HG03439 (cell line): ENCODE measurements around the gene FER.
"Not testable (repeated sequence)": the region's sequence is repeated elsewhere in the genome, so short reads cannot be mapped to it uniquely, and the experiment has no call there.

Experiments
- ATAC-seq: cut with Tn5 transposase; IDR thresholded peaks from one replicate; pipeline ENCODE4 v1.9.1; 2021; ENCODE audit warnings: mild to moderate bottlenecking, moderate library complexity; ENCODE audit not compliant: unreplicated experiment

The FER gene

GRCh38 chr5:108946008-108946407, 198.3 kb downstream of the FER start:
- ATAC-seq = no peak

GRCh38 chr5:108947164-108947563, 199.5 kb downstream of the FER start:
- ATAC-seq = no peak

- no peak for ATAC-seq
Measured at GRCh38 chr5:108950276-108950675, 202.6 kb downstream of the FER start.

- no peak for ATAC-seq
Measured at GRCh38 chr5:108953940-108954339, 206.2 kb downstream of the FER start.

- no peak for ATAC-seq
Measured at GRCh38 chr5:108957333-108957732, 209.6 kb downstream of the FER start.

GRCh38 chr5:108966910-108967309, 219.2 kb downstream of the FER start:
- no peak for ATAC-seq

GRCh38 chr5:108974594-108974993, 226.9 kb downstream of the FER start:
- ATAC-seq = no peak

GRCh38 chr5:108975697-108976096, 228.0 kb downstream of the FER start:
- ATAC-seq = no peak

- no peak for ATAC-seq
Measured at GRCh38 chr5:108983461-108984092, 235.9 kb downstream of the FER start.

GRCh38 chr5:108989761-108990392, 242.2 kb downstream of the FER start:
- no peak for ATAC-seq

- not testable (repeated sequence) for ATAC-seq
Measured at GRCh38 chr5:108992396-108993085, 244.8 kb downstream of the FER start.

- ATAC-seq = not testable (repeated sequence)
Measured at GRCh38 chr5:108993440-108993839, 245.7 kb downstream of the FER start.

GRCh38 chr5:108997720-108998119, 250.0 kb downstream of the FER start:
- no peak for ATAC-seq

- no peak for ATAC-seq
Measured at GRCh38 chr5:108998216-108998615, 250.5 kb downstream of the FER start.

GRCh38 chr5:109003928-109004327, 256.2 kb downstream of the FER start:
- ATAC-seq = no peak

GRCh38 chr5:109005297-109006009, 257.8 kb downstream of the FER start:
- ATAC-seq = no peak

GRCh38 chr5:109006129-109006528, 258.4 kb downstream of the FER start:
- no peak for ATAC-seq

- no peak for ATAC-seq
Measured at GRCh38 chr5:109016300-109016699, 268.6 kb downstream of the FER start.

- no peak for ATAC-seq
Measured at GRCh38 chr5:109022056-109022455, 274.4 kb downstream of the FER start.

GRCh38 chr5:109025729-109026128, 278.0 kb downstream of the FER start:
- not testable (repeated sequence) for ATAC-seq

- no peak for ATAC-seq
Measured at GRCh38 chr5:109027983-109028607, 280.4 kb downstream of the FER start.
